Gastroesophageal sphincter (tissue), 4 donors: ENCODE results near the gene PRR5L. TPM values are rescaled to one million over a fixed set of nuclear protein-coding genes. Genes with fewer than 3 reads are reported as not detected.

Experiments used
- ATAC-seq: fragments of 150-250 bp; one replicate; pipeline ENCODE4 v1.9.1; 2016; ENCODE audit warnings: mild to moderate bottlenecking, moderate library complexity
- H3K27ac ChIP-seq, 4 donors: fragments of 200-600 bp; sonication (generic) in 3 of 4; 1 replicate in 3 of 4; 2 replicates in 1 of 4; pipeline ENCODE4 v1.5.1; 2016 to 2019
- H3K27me3 ChIP-seq: fragments of 200-600 bp; sonication (generic); one replicate; pipeline ENCODE4 v1.5.1; 2019
- H3K36me3 ChIP-seq, 2 donors: fragments of 200-600 bp; sonication (generic); one replicate each; pipeline ENCODE4 v1.5.1; 2019; ENCODE audit warnings: control low read depth in 1 of 2
- H3K4me1 ChIP-seq, 3 donors: fragments of 200-600 bp; sonication (generic); 1 replicate in 2 of 3; 2 replicates in 1 of 3; pipeline ENCODE4 v1.5.1; 2016 to 2019; ENCODE audit warnings: control low read depth in 2 of 3
- H3K4me3 ChIP-seq, 2 donors: fragments of 200-600 bp; sonication (generic); one replicate each; pipeline ENCODE4 v1.5.1; 2019; ENCODE audit warnings: mild to moderate bottlenecking in 1 of 2, moderate library complexity in 1 of 2
- H3K9me3 ChIP-seq, 3 donors: fragments of 200-600 bp; sonication (generic); one replicate each; pipeline ENCODE4 v1.5.1; 2017 to 2019; ENCODE audit warnings: control low read depth in 2 of 3
- EP300 ChIP-seq: sonication (generic); formaldehyde crosslinking; IDR thresholded peaks from one replicate; pipeline ENCODE4 v1.6.1; 2017; ENCODE audit warnings: antibody characterized with exemption, mild to moderate bottlenecking
- POLR2A ChIP-seq, 2 donors: fragments of 450-650 bp; IDR thresholded peaks; one replicate each; pipeline ENCODE4 v1.6.1; 2017; ENCODE audit warnings: antibody characterized with exemption in 2 of 2, mild to moderate bottlenecking in 2 of 2, moderate library complexity in 1 of 2
- POLR2AphosphoS5 ChIP-seq: sonication (generic); formaldehyde crosslinking; IDR thresholded peaks from one replicate; pipeline ENCODE4 v1.6.1; 2017; ENCODE audit warnings: antibody characterized with exemption
- WGBS, 2 donors: methylation state at CpG; one replicate each; pipeline ENCODE4 v1.1.5; 2018; ENCODE audit warnings: low coverage in 1 of 2; 5-methylcytosine and 5-hydroxymethylcytosine counted together
- total RNA-seq, 4 donors: library from RNA; depleted of rRNA; stranded (reverse); fragments of >200 nt; gene quantifications; one replicate each; pipeline ENCODE4 v1.1.0, GENCODE V29; 2016
- TF ChIP-seq, protein P1 (sequence below), 4 experiments: fragments of 200-600 bp in 2 of 4; fragments of 450-650 bp in 2 of 4; sonication (generic) in 1 of 4; IDR thresholded peaks; one replicate each; pipeline ENCODE4 v1.5.1; 2017 to 2019; ENCODE audit warnings: antibody characterized with exemption in 4 of 4, mild to moderate bottlenecking in 2 of 4, moderate library complexity in 2 of 4

Gene PRR5L
- total RNA-seq, 4 donors from 2014 or later: 2.8 to 9.7 (median 7.5) TPM

DNA sequence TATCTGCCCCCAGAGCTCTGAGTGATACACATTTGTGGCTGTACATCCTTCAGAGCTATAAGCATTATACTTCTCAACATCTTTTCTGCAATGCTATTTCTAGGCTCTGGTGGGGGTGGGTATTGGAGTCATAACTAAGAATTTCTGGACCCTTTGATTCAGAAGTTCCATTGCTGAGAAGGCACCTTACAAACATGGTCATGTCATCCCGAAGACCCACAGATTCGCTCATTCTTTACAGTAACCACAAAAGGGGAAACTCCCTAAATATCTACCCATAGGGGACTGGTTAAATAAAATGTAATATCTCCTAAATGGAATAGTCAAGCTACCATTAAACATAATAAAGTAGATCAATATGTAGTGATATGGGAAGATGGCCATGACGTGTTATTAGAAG is 98.8 kb downstream of the PRR5L start:
- no peak overlapping the region for H3K27ac ChIP-seq
- peaks cover 0 to 4% of the 10 kb centered on the region in 2 donors for H3K36me3 ChIP-seq
- TF ChIP-seq POLR2A (IDR thresholded peaks at IDR 0.05) (no peak), POLR2AphosphoS5 (no peak), EP300 (no peak)
- TF ChIP-seq, protein P1, sequence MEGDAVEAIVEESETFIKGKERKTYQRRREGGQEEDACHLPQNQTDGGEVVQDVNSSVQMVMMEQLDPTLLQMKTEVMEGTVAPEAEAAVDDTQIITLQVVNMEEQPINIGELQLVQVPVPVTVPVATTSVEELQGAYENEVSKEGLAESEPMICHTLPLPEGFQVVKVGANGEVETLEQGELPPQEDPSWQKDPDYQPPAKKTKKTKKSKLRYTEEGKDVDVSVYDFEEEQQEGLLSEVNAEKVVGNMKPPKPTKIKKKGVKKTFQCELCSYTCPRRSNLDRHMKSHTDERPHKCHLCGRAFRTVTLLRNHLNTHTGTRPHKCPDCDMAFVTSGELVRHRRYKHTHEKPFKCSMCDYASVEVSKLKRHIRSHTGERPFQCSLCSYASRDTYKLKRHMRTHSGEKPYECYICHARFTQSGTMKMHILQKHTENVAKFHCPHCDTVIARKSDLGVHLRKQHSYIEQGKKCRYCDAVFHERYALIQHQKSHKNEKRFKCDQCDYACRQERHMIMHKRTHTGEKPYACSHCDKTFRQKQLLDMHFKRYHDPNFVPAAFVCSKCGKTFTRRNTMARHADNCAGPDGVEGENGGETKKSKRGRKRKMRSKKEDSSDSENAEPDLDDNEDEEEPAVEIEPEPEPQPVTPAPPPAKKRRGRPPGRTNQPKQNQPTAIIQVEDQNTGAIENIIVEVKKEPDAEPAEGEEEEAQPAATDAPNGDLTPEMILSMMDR (IDR thresholded peaks at IDR 0.05): no peak
- 100% methylated on average over 3 of the region's 3 CpGs for WGBS, 2 donors
- H3K27me3 ChIP-seq: peaks cover 16% of the 10 kb centered on the region
- no peak for ATAC-seq
- no peak overlapping the region for H3K4me3 ChIP-seq
- no peaks in the 10 kb centered on the region for H3K9me3 ChIP-seq
- H3K4me1 ChIP-seq: no peaks in the 10 kb centered on the region

DNA sequence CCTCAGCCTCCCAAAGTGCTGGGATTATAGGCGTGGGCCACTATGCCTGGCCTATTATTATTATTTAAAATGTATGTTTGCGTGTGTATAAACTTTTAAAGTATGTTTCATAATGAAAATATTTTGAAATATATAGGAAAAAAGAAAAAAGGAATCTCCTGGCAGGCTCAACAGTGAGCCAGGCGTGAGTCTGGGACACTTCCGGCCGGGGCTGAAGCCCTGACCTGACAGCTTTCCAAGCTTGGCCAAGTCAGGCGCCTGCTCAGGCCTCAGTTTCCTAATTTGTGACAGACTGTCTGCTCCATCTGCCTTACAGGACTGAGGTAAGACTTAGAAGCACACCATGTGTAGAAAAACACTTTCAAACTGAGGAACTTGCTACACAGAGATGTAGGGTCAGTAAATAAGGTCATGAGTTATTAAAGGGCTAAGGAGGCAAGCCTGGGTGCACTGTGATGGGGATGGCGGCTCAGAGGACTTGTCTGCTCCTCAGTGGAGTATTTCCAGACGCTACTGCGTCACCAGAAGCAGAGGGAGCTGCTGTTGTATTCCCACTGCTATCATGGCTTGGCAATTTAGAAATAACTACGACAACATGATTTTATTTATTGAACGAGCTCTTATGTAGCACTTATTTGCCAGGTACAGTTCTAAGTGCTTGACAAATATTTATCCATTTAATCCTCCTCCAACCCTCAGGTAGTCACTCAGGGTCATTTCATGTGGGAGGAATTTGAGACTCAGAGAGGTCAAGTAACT is 100.1 kb downstream of the PRR5L start:
- H3K36me3 ChIP-seq: peaks cover 0 to 4% of the 10 kb centered on the region in 2 donors
- H3K27ac ChIP-seq: no peak overlapping the region
- H3K4me3 ChIP-seq: no peak overlapping the region
- H3K9me3 ChIP-seq: no peaks in the 10 kb centered on the region
- no peaks in the 10 kb centered on the region for H3K4me1 ChIP-seq
- no peak for TF ChIP-seq EP300
- no peak for TF ChIP-seq POLR2A (IDR thresholded peaks at IDR 0.05)
- TF ChIP-seq, protein P1 (IDR thresholded peaks at IDR 0.05): no peak
- no peak for TF ChIP-seq POLR2AphosphoS5
- H3K27me3 ChIP-seq: peaks cover 16% of the 10 kb centered on the region
- ATAC-seq: no peak
- WGBS, 2 donors: 80 to 90% methylated on average over 10 to 11 of the region's 11 CpGs

DNA sequence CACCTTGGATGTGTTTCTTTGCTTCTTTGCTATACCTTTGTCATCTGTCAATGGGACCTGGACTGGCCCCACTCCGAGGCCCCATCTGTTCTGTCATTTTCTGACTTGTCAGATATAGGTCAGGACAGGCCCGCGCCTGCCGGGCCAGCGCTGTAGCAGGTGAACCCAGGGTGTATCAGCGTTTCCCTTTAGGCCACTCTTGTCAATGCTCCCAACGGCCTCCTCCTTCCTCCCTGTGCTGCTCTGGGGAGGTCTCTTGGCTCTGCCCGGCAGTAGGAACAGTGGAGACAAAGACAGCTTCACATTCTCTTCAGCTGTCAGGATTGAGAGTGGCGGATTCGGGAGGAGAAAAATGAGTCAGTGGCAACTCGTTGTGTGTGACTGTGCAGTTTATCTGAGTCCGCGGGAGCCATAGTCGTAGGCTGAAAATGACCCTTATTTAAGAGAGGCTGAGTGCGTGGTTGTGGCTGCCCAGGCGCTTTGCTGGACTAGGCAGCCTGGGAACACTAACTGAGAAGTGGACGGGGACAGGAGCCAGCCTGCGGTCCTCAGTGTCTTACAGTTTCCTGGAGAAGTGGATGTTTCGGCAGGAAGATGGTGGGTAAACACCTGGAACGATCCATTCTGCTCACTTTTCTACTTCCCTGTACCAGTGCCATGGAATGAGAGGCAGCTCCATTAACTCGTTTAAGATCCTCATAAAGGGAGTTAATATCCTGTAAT is 102.3 kb downstream of the PRR5L start:
- Histone ChIP-seq H3K27ac (no peak overlapping the region), H3K36me3 (peaks cover 0 to 4% of the 10 kb centered on the region in 2 donors), H3K4me3 (no peak overlapping the region), H3K27me3 (peaks cover 14% of the 10 kb centered on the region), H3K9me3 (no peaks in the 10 kb centered on the region), H3K4me1 (no peaks in the 10 kb centered on the region)
- WGBS, 2 donors: 83 to 89% methylated on average over 8 to 12 of the region's 21 CpGs
- TF ChIP-seq POLR2AphosphoS5 (no peak), EP300 (no peak), POLR2A (IDR thresholded peaks at IDR 0.05) (no peak)
- TF ChIP-seq, protein P1 (IDR thresholded peaks at IDR 0.05): no peak
- no peak for ATAC-seq

DNA sequence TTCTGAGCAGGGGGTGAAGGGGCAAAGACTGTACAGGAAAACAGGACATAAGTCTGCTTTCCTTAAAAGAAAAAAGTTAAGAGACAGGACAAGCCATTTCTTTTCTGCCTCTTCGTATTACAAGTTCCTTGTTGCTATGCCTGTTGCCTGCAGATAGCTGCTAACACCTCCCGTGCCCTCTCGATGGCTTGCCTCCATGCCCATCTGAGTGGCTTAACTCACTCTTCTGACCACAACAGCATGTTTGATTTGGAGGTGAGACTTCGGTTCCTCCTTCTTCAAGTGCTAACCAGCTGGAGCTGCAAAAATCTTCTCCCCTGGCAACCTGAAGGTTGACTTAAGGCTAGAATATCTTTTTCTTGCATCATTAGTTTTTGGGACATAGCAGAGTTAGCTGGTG is 103.1 kb downstream of the PRR5L start:
- H3K36me3 ChIP-seq: peaks cover 0 to 2% of the 10 kb centered on the region in 2 donors
- WGBS, 2 donors: 90 to 100% methylated on average over 1 to 4 of the region's 4 CpGs
- TF ChIP-seq EP300: no peak
- TF ChIP-seq POLR2A (IDR thresholded peaks at IDR 0.05): no peak
- TF ChIP-seq, protein P1 (IDR thresholded peaks at IDR 0.05): no peak
- TF ChIP-seq POLR2AphosphoS5: no peak
- ATAC-seq: no peak
- H3K4me3 ChIP-seq: no peak overlapping the region
- H3K27me3 ChIP-seq: peaks cover 6% of the 10 kb centered on the region
- no peaks in the 10 kb centered on the region for H3K9me3 ChIP-seq
- H3K27ac ChIP-seq: no peak overlapping the region
- H3K4me1 ChIP-seq: no peaks in the 10 kb centered on the region
